GM10248 (cell line): Measurements from ENCODE around the gene FUCA2.
A peak's percentile ranks its signal among the peaks of the same experiment; 100 is the strongest.
"Not testable (repeated sequence)": the region's sequence is repeated elsewhere in the genome, so short reads cannot be mapped to it uniquely, and the experiment has no call there.

Experiments used
- CTCF ChIA-PET: fragments of 300-600 bp; sonication (Branson Sonifier 250); formaldehyde crosslinking; extraction: SDS; loops from one replicate; lab custom pipeline; 2021; ENCODE audit warnings: antibody characterized with exemption; lab: Yijun Ruan, JAX
- POLR2A ChIA-PET: fragments of 350-650 bp; sonication (Branson Sonifier 250); formaldehyde crosslinking; extraction: SDS; loops from one replicate; lab custom pipeline; 2020; ENCODE audit warnings: antibody characterized with exemption; lab: Yijun Ruan, JAX
- DNase-seq: peaks from one replicate; pipeline ENCODE4 v3.0.0; 2012; ENCODE audit errors: extremely low spot score
- TF ChIP-seq, protein P1 (sequence below): IDR thresholded peaks from 2 replicates; pipeline ENCODE4 v1.5.1; 2012; ENCODE audit warnings: mild to moderate bottlenecking, low read depth; ENCODE audit errors: extremely low read depth, missing control alignments, control extremely low read depth

Gene FUCA2

GRCh38 chr6:143478479-143479062, 32.9 kb downstream of the FUCA2 start:
- ChIA-PET CTCF (interaction anchor here (0.9 to 1.6 kb wide), 4 partner anchors 9 to 127 kb away, joined by 3 to 5 read pairs (median 3); no protein-coding TSS in a partner anchor), POLR2A (no interaction called here)
- TF ChIP-seq, protein P1, sequence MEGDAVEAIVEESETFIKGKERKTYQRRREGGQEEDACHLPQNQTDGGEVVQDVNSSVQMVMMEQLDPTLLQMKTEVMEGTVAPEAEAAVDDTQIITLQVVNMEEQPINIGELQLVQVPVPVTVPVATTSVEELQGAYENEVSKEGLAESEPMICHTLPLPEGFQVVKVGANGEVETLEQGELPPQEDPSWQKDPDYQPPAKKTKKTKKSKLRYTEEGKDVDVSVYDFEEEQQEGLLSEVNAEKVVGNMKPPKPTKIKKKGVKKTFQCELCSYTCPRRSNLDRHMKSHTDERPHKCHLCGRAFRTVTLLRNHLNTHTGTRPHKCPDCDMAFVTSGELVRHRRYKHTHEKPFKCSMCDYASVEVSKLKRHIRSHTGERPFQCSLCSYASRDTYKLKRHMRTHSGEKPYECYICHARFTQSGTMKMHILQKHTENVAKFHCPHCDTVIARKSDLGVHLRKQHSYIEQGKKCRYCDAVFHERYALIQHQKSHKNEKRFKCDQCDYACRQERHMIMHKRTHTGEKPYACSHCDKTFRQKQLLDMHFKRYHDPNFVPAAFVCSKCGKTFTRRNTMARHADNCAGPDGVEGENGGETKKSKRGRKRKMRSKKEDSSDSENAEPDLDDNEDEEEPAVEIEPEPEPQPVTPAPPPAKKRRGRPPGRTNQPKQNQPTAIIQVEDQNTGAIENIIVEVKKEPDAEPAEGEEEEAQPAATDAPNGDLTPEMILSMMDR: no peak
- peak; percentile 13 for DNase-seq

DNA sequence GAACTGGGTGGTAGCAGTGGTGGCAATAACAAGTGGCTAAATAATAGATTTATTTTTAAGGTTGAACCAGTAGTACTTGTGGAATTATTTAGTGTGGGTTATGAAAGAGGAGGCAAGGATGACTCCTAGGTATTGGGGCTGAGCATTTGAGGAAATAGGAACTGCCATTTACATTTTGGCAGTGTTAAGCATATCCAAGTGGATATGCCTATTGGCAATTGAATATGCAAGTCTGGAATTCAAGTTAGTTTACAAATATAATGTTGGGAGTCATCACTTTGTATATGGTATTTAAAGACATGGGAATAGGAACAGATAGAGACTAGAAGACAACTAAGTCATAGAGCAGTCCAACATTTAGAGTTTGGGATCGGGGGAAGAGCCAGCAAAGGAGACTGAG, 35.0 kb downstream of the FUCA2 start:
- CTCF ChIA-PET: interaction anchor here (0.9 to 1.3 kb wide), 2 partner anchors 19 to 36 kb away, joined by 3 to 4 read pairs; no protein-coding TSS in a partner anchor
- POLR2A ChIA-PET: no interaction called here
- no peak for DNase-seq
- TF ChIP-seq, protein P1: no peak

DNA sequence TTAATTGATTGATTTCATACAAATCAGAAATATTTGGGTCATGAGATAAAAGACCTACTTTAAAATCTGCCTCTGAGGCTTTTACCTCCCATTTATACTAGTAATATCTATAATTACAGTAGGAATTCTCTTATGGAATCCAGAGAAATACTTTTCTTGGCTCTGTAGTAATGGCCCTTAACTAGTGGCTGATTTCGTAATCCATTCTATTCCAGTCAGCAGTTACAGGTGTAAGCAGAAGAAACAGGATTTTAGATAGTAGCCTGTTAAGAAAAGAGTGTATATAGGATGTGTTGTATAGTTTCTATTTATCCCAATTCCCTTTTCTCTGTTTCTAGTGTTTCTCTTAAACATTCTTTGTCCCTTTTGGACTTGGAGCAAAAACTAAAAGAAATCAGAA, 39.7 kb downstream of the FUCA2 start:
- TF ChIP-seq, protein P1: no peak
- no peak for DNase-seq
- ChIA-PET POLR2A (no interaction called here), CTCF (no interaction called here)

- POLR2A ChIA-PET, DNase-seq, CTCF ChIA-PET: not testable (repeated sequence)
These were observed 42.7 kb downstream of the FUCA2 start for GRCh38 chr6:143468823-143469222.

GRCh38 chr6:143468026-143468425, 43.5 kb downstream of the FUCA2 start:
- no peak for DNase-seq
- ChIA-PET POLR2A (no interaction called here), CTCF (interaction anchor here (1.7 kb wide), 1 partner anchor 45 kb away, joined by 4 read pairs; no protein-coding TSS in a partner anchor)
- TF ChIP-seq, protein P1: no peak

DNA sequence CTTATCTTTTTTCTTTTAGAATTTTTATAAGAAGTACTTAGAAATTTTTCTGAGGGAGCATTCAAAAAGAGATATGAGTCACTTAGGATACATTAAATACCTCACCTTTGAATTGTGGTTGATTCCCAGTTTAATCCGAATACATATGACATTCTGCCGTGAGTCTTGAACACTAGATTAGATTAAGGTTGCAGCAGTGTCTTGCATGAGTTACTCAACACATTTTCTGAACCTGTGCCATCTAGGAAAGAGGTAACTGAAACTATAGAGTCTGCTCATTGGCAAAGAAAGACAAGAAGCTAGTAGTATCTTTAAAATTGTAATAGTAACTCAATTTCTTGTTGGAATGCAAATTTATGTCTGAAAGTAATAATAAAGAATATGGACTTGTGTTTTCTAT, 46.0 kb downstream of the FUCA2 start:
- ChIA-PET CTCF (no interaction called here), POLR2A (no interaction called here)
- TF ChIP-seq, protein P1: no peak
- no peak for DNase-seq

DNA sequence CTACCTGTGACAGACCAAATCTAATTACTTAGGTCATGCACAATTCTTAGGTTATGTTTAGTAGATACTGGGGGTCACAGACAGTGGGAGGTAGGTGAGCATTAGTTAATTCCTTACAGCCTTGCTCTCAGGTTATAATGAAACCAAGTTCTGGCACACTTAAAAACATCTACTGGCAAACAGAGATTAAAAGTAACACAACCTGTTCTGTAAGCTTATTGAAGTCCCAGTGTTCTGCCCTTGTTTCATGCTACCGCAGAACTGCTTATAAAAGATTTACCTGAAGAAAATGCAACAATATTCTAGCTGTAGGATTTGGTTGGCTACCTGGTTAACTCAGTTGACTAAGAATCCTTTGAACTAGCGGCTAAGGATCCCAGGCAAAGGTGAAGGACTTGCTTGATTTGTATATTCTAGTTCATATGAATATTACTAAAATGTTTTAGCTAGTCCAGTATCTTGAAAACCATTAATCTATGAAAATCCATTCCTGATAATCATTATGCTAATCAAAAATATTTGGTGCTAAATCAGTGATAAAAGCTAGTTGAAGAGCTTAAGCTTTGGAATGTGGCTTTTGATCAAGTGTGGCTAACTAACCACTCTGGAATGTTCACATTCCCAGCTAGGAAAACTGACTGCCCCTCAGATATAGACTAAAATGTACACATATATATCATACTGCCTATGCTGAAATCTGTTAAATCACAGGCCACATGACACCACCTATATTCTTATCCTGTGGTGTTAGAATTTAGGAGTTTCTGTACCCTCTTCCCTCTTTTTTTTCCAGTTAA, 53.8 kb downstream of the FUCA2 start:
- POLR2A ChIA-PET: no interaction called here
- CTCF ChIA-PET: interaction anchor here (0.9 to 1.4 kb wide), 5 partner anchors 19 to 556 kb away, joined by 3 to 4 read pairs (median 3); no protein-coding TSS in a partner anchor
- TF ChIP-seq, protein P1: no peak
- no peak for DNase-seq
